ENCODE results near the gene LMF1. TPM values are rescaled to one million over a fixed set of nuclear protein-coding genes. Genes with fewer than 3 reads are reported as not detected.

Gene LMF1
- polyA plus RNA-seq, 1 donor (not counting 4 experiments of a cell fraction or from before 2014, with no cell fraction given): 3.1 TPM

GRCh38 chr16:986411-986810, 15.6 kb upstream of the LMF1 start:
- no peak overlapping the region for H3K4me2 ChIP-seq (ENCODE audit: control insufficient read depth, extremely low read depth, insufficient read depth, low read depth, low read length)
- H3K4me1 ChIP-seq (ENCODE audit: control insufficient read depth, extremely low read depth, insufficient read depth, low read length): no peaks in the 10 kb centered on the region
- H3K9me3 ChIP-seq (ENCODE audit: control insufficient read depth, low read depth, low read length): no peaks in the 10 kb centered on the region
- H3K4me3 ChIP-seq (ENCODE audit: control insufficient read depth in 2 of 3, extremely low read depth in 1 of 3, insufficient read depth in 2 of 3, low read depth in 1 of 3, low read length in 3 of 3): no peak overlapping the region
- H3K36me3 ChIP-seq (ENCODE audit: control insufficient read depth in 2 of 2, extremely low read depth in 1 of 2, insufficient read depth in 2 of 2, low read length in 2 of 2): no peaks in the 10 kb centered on the region
- dilution Hi-C loops (cut with MboI; ENCODE audit: extremely low pct_ligation_motif_present, low sequenced_read_pairs): no loop called here
- FAIRE-seq: no peak
- H3K27me3 ChIP-seq (ENCODE audit: control insufficient read depth, extremely low read depth, insufficient read depth, low read length): peaks cover 54% of the 10 kb centered on the region
- no peak overlapping the region for H2AFZ ChIP-seq (ENCODE audit: control insufficient read depth, low read length)
- no peak overlapping the region for H3K9ac ChIP-seq (ENCODE audit: control insufficient read depth, extremely low read depth, insufficient read depth, low read length)
- no peak for TF ChIP-seq EZH2 (IDR thresholded peaks at IDR 0.05; ENCODE audit: low read length)
- TF ChIP-seq CTCF (optimal IDR thresholded peaks at IDR 0.05 in 1 of 3, IDR thresholded peaks at IDR 0.05 in 1 of 3, conservative IDR thresholded peaks at IDR 0.05 in 1 of 3; ENCODE audit: extremely low read depth in 1 of 3, insufficient read depth in 2 of 3, low read length in 3 of 3): no peak
- DNase-seq (ENCODE audit: low read depth, low spot score): no peak
- no peaks in the 10 kb centered on the region for H3K79me2 ChIP-seq (ENCODE audit: control insufficient read depth, insufficient read depth, low read length)
- no peaks in the 10 kb centered on the region for H3K9me1 ChIP-seq (ENCODE audit: control insufficient read depth, extremely low read depth, insufficient read depth, low read length)
- no peak overlapping the region for H3K27ac ChIP-seq (ENCODE audit: control insufficient read depth, insufficient read depth, low read length)
- no peaks in the 10 kb centered on the region for H4K20me1 ChIP-seq (ENCODE audit: control insufficient read depth, extremely low read depth, insufficient read depth, low read length)

- Histone ChIP-seq H2AFZ (ENCODE audit: control insufficient read depth, low read length) (no peak overlapping the region), H3K27me3 (ENCODE audit: control insufficient read depth, extremely low read depth, insufficient read depth, low read length) (peaks cover 59% of the 10 kb centered on the region), H3K4me2 (ENCODE audit: control insufficient read depth, extremely low read depth, insufficient read depth, low read depth, low read length) (no peak overlapping the region), H3K27ac (ENCODE audit: control insufficient read depth, insufficient read depth, low read length) (no peak overlapping the region), H3K79me2 (ENCODE audit: control insufficient read depth, insufficient read depth, low read length) (no peaks in the 10 kb centered on the region), H3K4me1 (ENCODE audit: control insufficient read depth, extremely low read depth, insufficient read depth, low read length) (no peaks in the 10 kb centered on the region), H3K9ac (ENCODE audit: control insufficient read depth, extremely low read depth, insufficient read depth, low read length) (no peak overlapping the region), H3K9me3 (ENCODE audit: control insufficient read depth, low read depth, low read length) (no peaks in the 10 kb centered on the region), H3K9me1 (ENCODE audit: control insufficient read depth, extremely low read depth, insufficient read depth, low read length) (no peaks in the 10 kb centered on the region), H4K20me1 (ENCODE audit: control insufficient read depth, extremely low read depth, insufficient read depth, low read length) (no peaks in the 10 kb centered on the region), H3K36me3 (ENCODE audit: control insufficient read depth in 2 of 2, extremely low read depth in 1 of 2, insufficient read depth in 2 of 2, low read length in 2 of 2) (no peaks in the 10 kb centered on the region), H3K4me3 (ENCODE audit: control insufficient read depth in 2 of 3, extremely low read depth in 1 of 3, insufficient read depth in 2 of 3, low read depth in 1 of 3, low read length in 3 of 3) (no peak overlapping the region)
- TF ChIP-seq CTCF (optimal IDR thresholded peaks at IDR 0.05 in 1 of 3, IDR thresholded peaks at IDR 0.05 in 1 of 3, conservative IDR thresholded peaks at IDR 0.05 in 1 of 3; ENCODE audit: extremely low read depth in 1 of 3, insufficient read depth in 2 of 3, low read length in 3 of 3) (no peak), EZH2 (IDR thresholded peaks at IDR 0.05; ENCODE audit: low read length) (no peak)
- DNase-seq (ENCODE audit: low read depth, low spot score) (no peak), FAIRE-seq (no peak)
- dilution Hi-C loops (cut with MboI; ENCODE audit: extremely low pct_ligation_motif_present, low sequenced_read_pairs): no loop called here
Measured at GRCh38 chr16:985646-986400, 15.0 kb upstream of the LMF1 start.

Data from keratinocyte (primary cell).